HepG2 (cell line): ENCODE measurements around the gene GPR119. TPM values are rescaled to one million over a fixed set of nuclear protein-coding genes. Genes with fewer than 3 reads are reported as not detected.

Experiments
- ASH2L ChIP-seq: fragments of 300-600, 200-600 bp; sonication (generic); IDR thresholded peaks from 2 replicates; pipeline ENCODE4 v1.7.0; 2017; ENCODE audit warnings: low read depth, mild to moderate bottlenecking, moderate library complexity, mixed read lengths, low read length; ENCODE audit not compliant: insufficient read length
- PHB2 ChIP-seq: fragments of 450-650 bp; IDR thresholded peaks from 2 replicates; pipeline ENCODE4 v1.6.1; 2018; ENCODE audit not compliant: partially characterized antibody
- RBM22 ChIP-seq: fragments of 200-400 bp; formaldehyde crosslinking; optimal IDR thresholded peaks from 2 replicates; pipeline ENCODE3; 2017; ENCODE audit warnings: mild to moderate bottlenecking, low read length, moderate library complexity
- RFX3 ChIP-seq: IDR thresholded peaks from 2 replicates; pipeline ENCODE4 v1.6.1; 2016; ENCODE audit warnings: missing biosample characterization, missing genetic modification reagents
- SYNCRIP ChIP-seq: fragments of 200-400 bp; formaldehyde crosslinking; IDR thresholded peaks from 2 replicates; pipeline ENCODE4 v1.6.1; 2018; ENCODE audit warnings: mild to moderate bottlenecking, low read depth, low read length; ENCODE audit not compliant: insufficient read depth
- XRCC5 ChIP-seq: fragments of 200-400 bp; formaldehyde crosslinking; optimal IDR thresholded peaks from 2 replicates; pipeline ENCODE3; 2017; ENCODE audit warnings: mild to moderate bottlenecking, low read length
- ZBTB21 ChIP-seq: sonication (generic); formaldehyde crosslinking; IDR thresholded peaks from 2 replicates; pipeline ENCODE4 v1.4.0; 2020; ENCODE audit warnings: missing genetic modification reagents
- ZNF235 ChIP-seq: sonication (generic); formaldehyde crosslinking; IDR thresholded peaks from 2 replicates; pipeline ENCODE4 v1.8.1; 2023; ENCODE audit warnings: mild to moderate bottlenecking, missing genetic modification reagents, borderline replicate concordance
- ZNF282 ChIP-seq: fragments of 450-650 bp; IDR thresholded peaks from 2 replicates; pipeline ENCODE4 v1.6.1; 2018; ENCODE audit not compliant: partially characterized antibody
- ZNF331 ChIP-seq: sonication (generic); formaldehyde crosslinking; IDR thresholded peaks from 2 replicates; pipeline ENCODE4 v1.4.0; 2020; ENCODE audit warnings: missing genetic modification reagents
- ZNF510 ChIP-seq: sonication (generic); formaldehyde crosslinking; IDR thresholded peaks from 2 replicates; pipeline ENCODE4 v1.4.0; 2020; ENCODE audit warnings: low read depth, mild to moderate bottlenecking, missing genetic modification reagents
- ZNF660 ChIP-seq: sonication (generic); formaldehyde crosslinking; IDR thresholded peaks from 2 replicates; pipeline ENCODE4 v1.5.1; 2020; ENCODE audit warnings: mild to moderate bottlenecking, low read depth, missing genetic modification reagents, borderline replicate concordance
- ZNF709 ChIP-seq: sonication (generic); formaldehyde crosslinking; IDR thresholded peaks from 2 replicates; pipeline ENCODE4 v1.5.0; 2020; ENCODE audit warnings: mild to moderate bottlenecking, missing genetic modification reagents
- polyA plus RNA-seq, 8 experiments: library from polyadenylated mRNA; depleted of rRNA in 3 of 8; stranded (reverse) in 7 of 8; unstranded in 1 of 8; fragments of >200 nt; fragmentation: Illumina TruSeq in 4 of 8; extraction: Trizol in 4 of 8; gene quantifications; 2 replicates each; pipeline versions ENCODE4 v1.2.1 to v1.2.3, GENCODE V29; 2011 to 2016; ENCODE audit warnings: low read depth in 4 of 8, missing spikeins in 1 of 8, mixed read lengths in 1 of 8; ENCODE audit not compliant: insufficient read depth in 1 of 8
- total RNA-seq, 5 experiments: library from RNA; depleted of rRNA; stranded (reverse); fragments of >200 nt; fragmentation: Illumina TruSeq; extraction: Trizol; gene quantifications; 2 replicates each; pipeline ENCODE4 v1.2.3, GENCODE V29; 2016; ENCODE audit warnings: low read depth in 1 of 5
- TF ChIP-seq, protein P1 (sequence below): sonication (generic); formaldehyde crosslinking; IDR thresholded peaks from 2 replicates; pipeline ENCODE4 v1.4.0; 2020; ENCODE audit warnings: missing genetic modification reagents
- TF ChIP-seq, protein P2 (sequence below): sonication (generic); formaldehyde crosslinking; IDR thresholded peaks from 2 replicates; pipeline ENCODE4 v1.5.0; 2020; ENCODE audit warnings: missing genetic modification reagents
- TF ChIP-seq, protein P3 (sequence below): sonication (generic); formaldehyde crosslinking; IDR thresholded peaks from 2 replicates; pipeline ENCODE4 v1.4.0; 2020; ENCODE audit warnings: missing genetic modification reagents
- TF ChIP-seq, protein P4 (sequence below): sonication (generic); formaldehyde crosslinking; IDR thresholded peaks from 2 replicates; pipeline ENCODE4 v1.5.1; 2020; ENCODE audit warnings: missing genetic modification reagents, mild to moderate bottlenecking, borderline replicate concordance
- TF ChIP-seq, protein P5 (sequence below): sonication (generic); formaldehyde crosslinking; IDR thresholded peaks from 2 replicates; pipeline ENCODE4 v1.5.0; 2020; ENCODE audit warnings: mild to moderate bottlenecking, missing genetic modification reagents

GPR119 gene
- total and polyA plus RNA-seq, 2 of the 13 experiments (the other 11 are each of a cell fraction or from before 2014, with no cell fraction given) = 2.6 to 5.5 TPM

DNA sequence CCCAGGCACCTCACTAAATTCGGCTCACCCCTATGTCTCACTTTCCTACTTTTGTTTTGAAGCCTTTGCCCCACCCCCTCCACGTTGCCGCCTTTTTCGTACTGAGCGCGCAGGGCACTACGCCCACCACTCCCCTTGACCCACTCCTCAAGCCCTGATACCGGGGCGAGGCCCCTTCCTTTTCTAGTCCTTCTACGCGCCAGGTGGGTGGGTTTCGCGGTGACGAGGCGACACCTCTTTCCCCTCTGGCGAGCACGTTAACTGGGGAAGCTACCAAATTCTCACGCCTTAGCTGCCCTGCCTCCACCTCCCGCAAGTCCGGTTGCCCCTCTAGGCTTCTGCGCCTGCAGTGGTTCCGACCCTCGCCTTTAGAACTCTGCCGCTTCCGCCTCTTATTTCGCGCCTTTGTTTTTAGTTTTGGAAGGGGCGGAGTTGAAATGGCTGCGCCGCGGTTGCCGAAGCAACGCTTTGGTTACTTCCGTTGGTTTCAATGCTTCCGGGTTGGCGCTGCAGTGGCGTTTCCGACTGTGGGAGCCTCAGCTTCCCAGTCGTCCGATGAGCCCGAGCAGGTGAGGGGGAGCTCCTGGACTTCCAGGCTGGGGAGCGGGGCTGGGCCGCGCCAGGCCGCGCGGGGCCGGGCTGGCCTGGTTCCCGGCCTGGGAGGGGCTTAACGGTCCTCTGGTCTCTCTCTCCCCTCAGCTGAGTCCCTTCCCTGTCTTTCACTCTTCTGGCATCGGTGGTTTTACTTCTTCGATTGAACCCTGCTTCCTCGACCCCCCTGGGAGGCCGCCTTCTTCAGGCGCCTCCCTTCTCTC lies 45.9 kb downstream of the GPR119 start, which contains the start of gene SLC25A14 (continued):
- TF ChIP-seq, protein P1, sequence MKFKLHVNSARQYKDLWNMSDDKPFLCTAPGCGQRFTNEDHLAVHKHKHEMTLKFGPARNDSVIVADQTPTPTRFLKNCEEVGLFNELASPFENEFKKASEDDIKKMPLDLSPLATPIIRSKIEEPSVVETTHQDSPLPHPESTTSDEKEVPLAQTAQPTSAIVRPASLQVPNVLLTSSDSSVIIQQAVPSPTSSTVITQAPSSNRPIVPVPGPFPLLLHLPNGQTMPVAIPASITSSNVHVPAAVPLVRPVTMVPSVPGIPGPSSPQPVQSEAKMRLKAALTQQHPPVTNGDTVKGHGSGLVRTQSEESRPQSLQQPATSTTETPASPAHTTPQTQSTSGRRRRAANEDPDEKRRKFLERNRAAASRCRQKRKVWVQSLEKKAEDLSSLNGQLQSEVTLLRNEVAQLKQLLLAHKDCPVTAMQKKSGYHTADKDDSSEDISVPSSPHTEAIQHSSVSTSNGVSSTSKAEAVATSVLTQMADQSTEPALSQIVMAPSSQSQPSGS = 0 out of 2 replicates have a peak, but pooled peaks have one; percentile 13
- no peak for TF ChIP-seq ZNF282
- TF ChIP-seq PHB2 = no peak
- TF ChIP-seq, protein P2, sequence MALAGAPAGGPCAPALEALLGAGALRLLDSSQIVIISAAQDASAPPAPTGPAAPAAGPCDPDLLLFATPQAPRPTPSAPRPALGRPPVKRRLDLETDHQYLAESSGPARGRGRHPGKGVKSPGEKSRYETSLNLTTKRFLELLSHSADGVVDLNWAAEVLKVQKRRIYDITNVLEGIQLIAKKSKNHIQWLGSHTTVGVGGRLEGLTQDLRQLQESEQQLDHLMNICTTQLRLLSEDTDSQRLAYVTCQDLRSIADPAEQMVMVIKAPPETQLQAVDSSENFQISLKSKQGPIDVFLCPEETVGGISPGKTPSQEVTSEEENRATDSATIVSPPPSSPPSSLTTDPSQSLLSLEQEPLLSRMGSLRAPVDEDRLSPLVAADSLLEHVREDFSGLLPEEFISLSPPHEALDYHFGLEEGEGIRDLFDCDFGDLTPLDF = 0 out of 2 replicates have a peak, but pooled peaks have one; percentile 30
- TF ChIP-seq ZNF660 = no peak
- peak; percentile 55; the same call in 1 of the 2 replicates for TF ChIP-seq ZNF331 (CRISPR knock-in tag)
- TF ChIP-seq ASH2L = peak; percentile 28
- no peak for TF ChIP-seq SYNCRIP
- no peak for TF ChIP-seq ZNF709 (CRISPR knock-in tag)
- no peak for TF ChIP-seq ZNF235 (CRISPR knock-in tag)
- TF ChIP-seq, protein P3, sequence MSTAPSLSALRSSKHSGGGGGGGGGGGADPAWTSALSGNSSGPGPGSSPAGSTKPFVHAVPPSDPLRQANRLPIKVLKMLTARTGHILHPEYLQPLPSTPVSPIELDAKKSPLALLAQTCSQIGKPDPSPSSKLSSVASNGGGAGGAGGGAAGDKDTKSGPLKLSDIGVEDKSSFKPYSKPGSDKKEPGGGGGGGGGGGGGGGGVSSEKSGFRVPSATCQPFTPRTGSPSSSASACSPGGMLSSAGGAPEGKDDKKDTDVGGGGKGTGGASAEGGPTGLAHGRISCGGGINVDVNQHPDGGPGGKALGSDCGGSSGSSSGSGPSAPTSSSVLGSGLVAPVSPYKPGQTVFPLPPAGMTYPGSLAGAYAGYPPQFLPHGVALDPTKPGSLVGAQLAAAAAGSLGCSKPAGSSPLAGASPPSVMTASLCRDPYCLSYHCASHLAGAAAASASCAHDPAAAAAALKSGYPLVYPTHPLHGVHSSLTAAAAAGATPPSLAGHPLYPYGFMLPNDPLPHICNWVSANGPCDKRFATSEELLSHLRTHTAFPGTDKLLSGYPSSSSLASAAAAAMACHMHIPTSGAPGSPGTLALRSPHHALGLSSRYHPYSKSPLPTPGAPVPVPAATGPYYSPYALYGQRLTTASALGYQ (CRISPR knock-in tag) = no peak
- TF ChIP-seq XRCC5 = no peak
- no peak for TF ChIP-seq ZBTB21 (CRISPR knock-in tag)
- peak; percentile 90 for TF ChIP-seq RFX3 (CRISPR knock-in tag)
- TF ChIP-seq, protein P4, sequence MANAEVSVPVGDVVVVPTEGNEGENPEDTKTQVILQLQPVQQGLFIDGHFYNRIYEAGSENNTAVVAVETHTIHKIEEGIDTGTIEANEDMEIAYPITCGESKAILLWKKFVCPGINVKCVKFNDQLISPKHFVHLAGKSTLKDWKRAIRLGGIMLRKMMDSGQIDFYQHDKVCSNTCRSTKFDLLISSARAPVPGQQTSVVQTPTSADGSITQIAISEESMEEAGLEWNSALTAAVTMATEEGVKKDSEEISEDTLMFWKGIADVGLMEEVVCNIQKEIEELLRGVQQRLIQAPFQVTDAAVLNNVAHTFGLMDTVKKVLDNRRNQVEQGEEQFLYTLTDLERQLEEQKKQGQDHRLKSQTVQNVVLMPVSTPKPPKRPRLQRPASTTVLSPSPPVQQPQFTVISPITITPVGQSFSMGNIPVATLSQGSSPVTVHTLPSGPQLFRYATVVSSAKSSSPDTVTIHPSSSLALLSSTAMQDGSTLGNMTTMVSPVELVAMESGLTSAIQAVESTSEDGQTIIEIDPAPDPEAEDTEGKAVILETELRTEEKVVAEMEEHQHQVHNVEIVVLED = peak; percentile 62; the same call in 1 of the 2 replicates
- TF ChIP-seq, protein P5, sequence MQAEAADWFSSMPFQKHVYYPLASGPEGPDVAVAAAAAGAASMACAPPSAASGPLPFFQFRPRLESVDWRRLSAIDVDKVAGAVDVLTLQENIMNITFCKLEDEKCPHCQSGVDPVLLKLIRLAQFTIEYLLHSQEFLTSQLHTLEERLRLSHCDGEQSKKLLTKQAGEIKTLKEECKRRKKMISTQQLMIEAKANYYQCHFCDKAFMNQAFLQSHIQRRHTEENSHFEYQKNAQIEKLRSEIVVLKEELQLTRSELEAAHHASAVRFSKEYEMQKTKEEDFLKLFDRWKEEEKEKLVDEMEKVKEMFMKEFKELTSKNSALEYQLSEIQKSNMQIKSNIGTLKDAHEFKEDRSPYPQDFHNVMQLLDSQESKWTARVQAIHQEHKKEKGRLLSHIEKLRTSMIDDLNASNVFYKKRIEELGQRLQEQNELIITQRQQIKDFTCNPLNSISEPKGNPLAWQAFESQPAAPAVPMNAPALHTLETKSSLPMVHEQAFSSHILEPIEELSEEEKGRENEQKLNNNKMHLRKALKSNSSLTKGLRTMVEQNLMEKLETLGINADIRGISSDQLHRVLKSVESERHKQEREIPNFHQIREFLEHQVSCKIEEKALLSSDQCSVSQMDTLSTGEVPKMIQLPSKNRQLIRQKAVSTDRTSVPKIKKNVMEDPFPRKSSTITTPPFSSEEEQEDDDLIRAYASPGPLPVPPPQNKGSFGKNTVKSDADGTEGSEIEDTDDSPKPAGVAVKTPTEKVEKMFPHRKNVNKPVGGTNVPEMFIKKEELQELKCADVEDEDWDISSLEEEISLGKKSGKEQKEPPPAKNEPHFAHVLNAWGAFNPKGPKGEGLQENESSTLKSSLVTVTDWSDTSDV (CRISPR knock-in tag) = no peak
- TF ChIP-seq RBM22 = peak; percentile 78
- no peak for TF ChIP-seq ZNF510 (CRISPR knock-in tag)
